Lower leg skin (tissue), 4 donors: Measurements from ENCODE around the gene TCHP. TPM values are rescaled to one million over a fixed set of nuclear protein-coding genes. Genes with fewer than 3 reads are reported as not detected.

Experiments used
- DNase-seq, 2 donors: peaks; one replicate each; pipeline ENCODE4 v3.0.0-alpha.2; 2019; ENCODE audit warnings: low spot score in 2 of 2
- H3K4me3 ChIP-seq: fragments of 200-600 bp; sonication (generic); 2 replicates; pipeline ENCODE4 v1.5.1; 2017; ENCODE audit warnings: mild to moderate bottlenecking, low read depth; ENCODE audit not compliant: poor library complexity, severe bottlenecking
- CTCF ChIP-seq, 3 donors: fragments of 450-650 bp; IDR thresholded peaks; one replicate each; pipeline ENCODE4 v1.5.1; 2016; ENCODE audit warnings: antibody characterized with exemption in 3 of 3, mild to moderate bottlenecking in 3 of 3, moderate library complexity in 2 of 3
- POLR2A ChIP-seq, 2 donors: fragments of 450-650 bp; IDR thresholded peaks; one replicate each; pipeline ENCODE4 v1.6.1; 2016 to 2017; ENCODE audit warnings: antibody characterized with exemption in 2 of 2, mild to moderate bottlenecking in 1 of 2, moderate library complexity in 1 of 2
- WGBS, 2 donors: methylation state at CpG; one replicate each; pipeline ENCODE4 v1.1.5; 2018; 5-methylcytosine and 5-hydroxymethylcytosine counted together
- intact Hi-C: fragments of 100-400 bp; cut with DNase I; formaldehyde crosslinking; loops from one replicate; pipeline ENCODE4 v1.15.0; 2023; ENCODE audit warnings: low total_unique reads
- total RNA-seq, 4 donors: library from RNA; depleted of rRNA; stranded (reverse); fragments of >200 nt; gene quantifications; one replicate each; pipeline ENCODE4 v1.1.0, GENCODE V29; 2016

Gene TCHP
- total RNA-seq, 4 donors from 2014 or later: 28.3 to 61.5 (median 36.3) TPM

- intact Hi-C loops: no loop called here
- H3K4me3 ChIP-seq: no peak overlapping the region
- TF ChIP-seq POLR2A (IDR thresholded peaks at IDR 0.05): no peak
- TF ChIP-seq CTCF (IDR thresholded peaks at IDR 0.05): no peak
- no peak for DNase-seq
- WGBS, 2 donors: 64 to 69% methylated on average over 7 of the region's 7 CpGs
These were observed 28.3 kb upstream of the TCHP start for GRCh38 chr12:109871668-109872314.

- peak in 1 of 2 donors; percentile 58 for DNase-seq
- 68% methylated on average over 6 of the region's 6 CpGs for WGBS, 2 donors
- TF ChIP-seq CTCF (IDR thresholded peaks at IDR 0.05): no peak
- TF ChIP-seq POLR2A (IDR thresholded peaks at IDR 0.05): no peak
- no peak overlapping the region for H3K4me3 ChIP-seq
- intact Hi-C loops: no loop called here
These were observed 26.4 kb upstream of the TCHP start for GRCh38 chr12:109873653-109874052.

- TF ChIP-seq CTCF (IDR thresholded peaks at IDR 0.05) (no peak), POLR2A (IDR thresholded peaks at IDR 0.05) (no peak)
- whole genome bisulfite sequencing, 2 donors: 59 to 60% methylated on average over 6 of the region's 6 CpGs
- H3K4me3 ChIP-seq: no peak overlapping the region
- no peak for DNase-seq
- intact Hi-C loops: no loop called here
These were observed 24.4 kb upstream of the TCHP start for GRCh38 chr12:109875572-109876131.

- no peak for DNase-seq
- intact Hi-C loops: no loop called here
- TF ChIP-seq CTCF (IDR thresholded peaks at IDR 0.05) (no peak), POLR2A (IDR thresholded peaks at IDR 0.05) (no peak)
- no peak overlapping the region for H3K4me3 ChIP-seq
These were observed 23.7 kb upstream of the TCHP start for GRCh38 chr12:109876406-109876805.

- TF ChIP-seq CTCF (IDR thresholded peaks at IDR 0.05) (no peak), POLR2A (IDR thresholded peaks at IDR 0.05) (no peak)
- WGBS, 2 donors: 37 to 46% methylated on average over 10 of the region's 10 CpGs
- no peak overlapping the region for H3K4me3 ChIP-seq
- intact Hi-C loops: no loop called here
- no peak for DNase-seq
These were observed 22.4 kb upstream of the TCHP start for GRCh38 chr12:109877504-109878246.
